Measurements from ENCODE around the gene HNRNPA2B1. TPM values are rescaled to one million over a fixed set of nuclear protein-coding genes. Genes with fewer than 3 reads are reported as not detected.
A peak's percentile ranks its signal among the peaks of the same experiment; 100 is the strongest.
"Not testable (repeated sequence)": the region's sequence is repeated elsewhere in the genome, so short reads cannot be mapped to it uniquely, and the experiment has no call there.

HNRNPA2B1 gene
- total RNA-seq, 4 donors from 2014 or later: 148 to 256 (median 203) TPM

DNA sequence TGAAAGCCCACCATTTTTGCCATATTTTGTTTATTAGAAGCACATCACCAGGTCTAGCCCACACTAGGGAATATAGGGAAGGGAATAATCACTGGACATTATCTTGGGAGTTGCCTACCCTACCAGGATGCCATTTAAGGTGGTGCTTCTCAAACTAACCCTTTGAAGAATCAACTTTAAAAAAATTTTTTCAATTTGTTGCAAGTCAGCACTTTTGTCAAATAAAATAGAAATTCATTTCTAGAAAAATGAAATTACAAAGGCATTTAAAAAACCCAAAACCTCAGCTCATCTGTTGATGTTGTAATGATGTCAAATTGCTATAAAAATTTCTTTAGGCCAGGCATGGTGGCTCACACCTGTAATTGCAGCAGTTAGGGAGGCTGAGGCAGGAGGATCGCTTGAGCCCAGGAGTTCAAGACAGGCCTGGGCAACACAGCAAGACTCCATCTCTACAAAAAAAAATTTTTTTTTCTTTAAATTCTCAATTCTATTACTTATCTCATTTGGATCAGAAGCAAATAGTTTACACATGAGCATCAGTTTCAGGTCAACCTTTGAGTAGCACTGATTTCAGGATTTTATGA lies 51.1 kb downstream of the HNRNPA2B1 start:
- intact Hi-C loops (cut with DNase I): loop anchor here (10.0 kb wide), 1 partner anchor 55 kb away; no protein-coding TSS in a partner anchor

DNA sequence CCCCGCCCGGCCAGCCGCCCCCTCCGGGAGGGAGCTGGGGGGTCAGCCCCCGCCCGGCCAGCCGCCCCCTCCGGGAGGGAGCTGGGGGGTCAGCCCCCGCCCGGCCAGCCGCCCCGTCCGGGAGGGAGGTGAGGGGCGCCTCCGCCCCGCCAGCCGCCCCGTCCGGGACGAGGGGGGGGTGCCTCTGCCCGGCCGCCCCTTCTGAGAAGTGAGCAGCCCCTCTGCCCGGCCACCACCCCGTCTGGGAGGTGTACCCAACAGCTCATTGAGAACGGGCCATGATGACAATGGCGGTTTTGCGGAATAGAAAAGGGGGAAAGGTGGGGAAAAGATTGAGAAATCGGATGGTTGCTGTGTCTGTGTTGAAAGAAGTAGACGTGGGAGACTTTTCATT lies 52.2 kb downstream of the HNRNPA2B1 start:
- DNase-seq, H3K4me3 ChIP-seq, H3K36me3 ChIP-seq, H3K27ac ChIP-seq, H3K9me3 ChIP-seq: not testable (repeated sequence)
- Histone ChIP-seq H3K27me3 (peaks cover 0 to 29% (median 0%) of the 10 kb centered on the region in 4 donors), H3K4me1 (peaks cover 0 to 61% (median 2%) of the 10 kb centered on the region in 3 donors)
- intact Hi-C loops (cut with DNase I): loop anchor here (10.0 kb wide), 1 partner anchor 54 kb away; no protein-coding TSS in a partner anchor
- WGBS, 2 donors: 73 to 93% methylated on average over 4 to 5 of the region's 29 CpGs

More for the DNA sequence above, 51.1 kb downstream of the HNRNPA2B1 start:
- no peak for TF ChIP-seq POLR2A (IDR thresholded peaks at IDR 0.05)
- no peak for TF ChIP-seq CTCF (IDR thresholded peaks at IDR 0.05)
- WGBS, 2 donors: 81 to 95% methylated on average over 1 of the region's 1 CpG
- no peaks in the 10 kb centered on the region for H3K9me3 ChIP-seq
- H3K27ac ChIP-seq: no peak overlapping the region
- no peak overlapping the region for H3K4me3 ChIP-seq
- no peak for DNase-seq
- peaks cover 0 to 36% (median 0%) of the 10 kb centered on the region in 4 donors for H3K27me3 ChIP-seq
- no peaks in the 10 kb centered on the region for H3K36me3 ChIP-seq
- peaks cover 0 to 61% (median 14%) of the 10 kb centered on the region in 3 donors for H3K4me1 ChIP-seq

GRCh38 chr7:26147646-26148306 lies 52.8 kb downstream of the HNRNPA2B1 start:
- H3K9me3 ChIP-seq, DNase-seq, H3K4me3 ChIP-seq, H3K36me3 ChIP-seq: not testable (repeated sequence)
- intact Hi-C loops (cut with DNase I): loop anchor here (10.0 kb wide), 1 partner anchor 53 kb away; no protein-coding TSS in a partner anchor
- peaks cover 0 to 23% (median 0%) of the 10 kb centered on the region in 4 donors for H3K27me3 ChIP-seq
- peaks cover 0 to 57% (median 0%) of the 10 kb centered on the region in 3 donors for H3K4me1 ChIP-seq
- 86% methylated on average over 9 of the region's 43 CpGs; no CpG with 5 or more reads in 1 of the 2 donors for WGBS, 2 donors
- H3K27ac ChIP-seq: peak overlapping the region in 1 of 4 donors; percentile 48

- 53 to 63% methylated on average over 1 of the region's 1 CpG for WGBS, 2 donors
- no peak overlapping the region for H3K4me3 ChIP-seq
- peaks cover 0 to 52% (median 0%) of the 10 kb centered on the region in 3 donors for H3K4me1 ChIP-seq
- no peaks in the 10 kb centered on the region for H3K9me3 ChIP-seq
- H3K27me3 ChIP-seq: peaks cover 0 to 16% (median 0%) of the 10 kb centered on the region in 4 donors
- no peaks in the 10 kb centered on the region for H3K36me3 ChIP-seq
- DNase-seq: no peak
- H3K27ac ChIP-seq: peak overlapping the region in 1 of 4 donors; percentile 48
- no peak for TF ChIP-seq CTCF (IDR thresholded peaks at IDR 0.05)
- TF ChIP-seq POLR2A (IDR thresholded peaks at IDR 0.05): no peak
- intact Hi-C loops (cut with DNase I): loop anchor here (10.0 kb wide), 1 partner anchor 52 kb away; no protein-coding TSS in a partner anchor
Measured at GRCh38 chr7:26147030-26147429, 53.5 kb downstream of the HNRNPA2B1 start.

DNA sequence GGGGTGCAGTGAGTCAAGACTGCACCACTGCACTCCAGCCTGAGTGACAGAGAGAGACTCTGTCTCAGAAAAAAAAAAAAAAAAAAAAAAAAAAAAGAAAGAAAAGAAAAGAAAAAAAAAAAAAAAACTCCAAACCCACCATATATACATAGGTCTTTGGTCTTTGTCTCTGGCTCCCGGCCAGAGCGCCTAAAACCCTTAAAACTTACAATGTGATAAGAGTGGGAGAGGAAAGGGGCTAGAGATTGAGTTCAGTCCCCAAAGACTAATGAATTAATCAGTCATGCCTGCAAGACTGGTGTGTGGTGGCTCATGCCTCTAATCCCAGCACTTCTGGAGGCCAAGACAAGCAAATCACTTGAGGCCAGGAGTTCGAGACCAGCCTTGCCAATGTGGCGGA lies 55.3 kb downstream of the HNRNPA2B1 start:
- intact Hi-C loops (cut with DNase I): loop anchor here (10.0 kb wide), 1 partner anchor 50 kb away; no protein-coding TSS in a partner anchor
- DNase-seq: no peak
- whole genome bisulfite sequencing, 2 donors: 77 to 94% methylated on average over 4 of the region's 4 CpGs
- no peak overlapping the region for H3K4me3 ChIP-seq
- H3K4me1 ChIP-seq: peaks cover 0 to 39% (median 0%) of the 10 kb centered on the region in 3 donors
- H3K9me3 ChIP-seq: no peaks in the 10 kb centered on the region
- TF ChIP-seq POLR2A (IDR thresholded peaks at IDR 0.05): no peak
- no peak for TF ChIP-seq CTCF (IDR thresholded peaks at IDR 0.05)
- no peak overlapping the region for H3K27ac ChIP-seq
- H3K27me3 ChIP-seq: no peaks in the 10 kb centered on the region
- H3K36me3 ChIP-seq: no peaks in the 10 kb centered on the region

All from esophagus squamous epithelium (tissue), 5 donors.